ENCODE measurements around the gene SCN4A.
"Not testable (repeated sequence)": the region's sequence is repeated elsewhere in the genome, so short reads cannot be mapped to it uniquely, and the experiment has no call there.

Gene SCN4A

GRCh38 chr17:63911041-63911635 is 61.6 kb downstream of the SCN4A start, which contains the start of gene CSHL1:
CSHL1 (minus strand) TSS chr17:63911258; CDS start chr17:63911196, 62 bp downstream.
- DNase-seq: no peak

DNA sequence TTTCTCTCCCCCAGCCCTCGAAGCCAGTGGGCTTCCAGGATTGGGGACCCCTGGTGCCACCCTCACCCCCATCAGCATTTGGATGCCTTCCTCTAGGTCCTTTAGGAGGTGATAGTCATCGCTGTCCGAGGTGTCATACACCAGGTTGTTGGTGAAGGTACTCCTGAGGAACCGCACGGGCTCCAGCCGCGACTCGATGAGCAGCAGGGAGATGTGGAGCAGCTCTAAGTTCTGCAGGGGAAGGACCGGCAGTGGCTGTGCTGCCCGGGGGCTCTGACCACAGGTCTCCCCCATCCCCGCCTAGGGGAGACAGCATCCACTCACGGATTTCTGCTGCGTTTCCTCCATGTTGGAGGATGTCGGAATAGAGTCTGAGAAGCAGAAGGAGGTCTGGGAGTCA is 62.6 kb downstream of the SCN4A start:
- no peak for DNase-seq

- DNase-seq: not testable (repeated sequence)
Observed at GRCh38 chr17:63909586-63909985, 63.1 kb downstream of the SCN4A start.

DNA sequence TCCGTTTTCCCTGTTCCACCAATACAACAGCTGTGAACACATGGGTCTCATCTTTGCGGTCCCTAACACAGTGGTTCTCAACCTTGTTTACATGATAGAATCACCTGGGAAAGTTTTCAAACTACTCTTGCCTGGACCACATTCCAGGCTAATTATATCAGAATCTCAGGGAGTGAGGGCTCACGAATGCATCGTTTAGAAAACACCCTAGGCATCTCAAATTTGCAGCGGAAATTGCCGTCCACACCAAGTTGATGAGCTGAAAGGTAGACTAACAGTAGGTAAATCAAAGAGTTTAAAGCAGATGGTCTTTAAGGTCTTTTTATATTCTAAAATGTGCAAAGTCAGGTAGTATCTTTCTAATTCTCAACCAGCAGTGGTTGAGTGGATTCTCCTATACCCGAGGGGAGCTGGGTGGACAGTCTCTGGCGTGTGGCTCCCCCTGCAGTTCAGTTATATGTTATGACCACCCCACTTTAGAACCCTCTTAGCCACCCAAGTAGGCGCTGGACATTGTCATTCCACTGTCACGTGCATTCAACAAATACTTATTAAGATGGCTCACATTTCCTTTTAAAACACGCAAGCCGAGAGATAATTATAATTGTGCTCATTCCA is 65.4 kb downstream of the SCN4A start:
- DNase-seq: not testable (repeated sequence)

DNA sequence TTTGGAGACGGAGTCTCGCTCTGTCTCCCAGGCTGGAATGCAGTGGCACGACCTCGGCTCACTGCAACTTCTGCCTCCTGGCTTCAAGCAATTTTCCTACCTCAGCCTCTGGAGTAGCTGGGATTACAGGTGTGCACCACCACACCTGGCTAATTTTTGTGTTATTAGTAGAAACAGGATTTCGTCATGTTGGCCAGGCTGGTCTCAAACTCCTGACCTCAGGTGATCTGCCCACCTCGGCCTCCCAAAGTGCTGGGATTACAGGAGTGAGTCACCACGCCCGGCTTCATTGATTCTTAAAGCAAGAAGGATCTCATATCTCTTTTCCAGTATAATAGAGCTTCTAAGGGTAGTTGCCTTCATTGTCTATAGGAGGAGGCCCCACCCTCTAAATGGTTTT is 67.9 kb downstream of the SCN4A start:
- not testable (repeated sequence) for DNase-seq

- not testable (repeated sequence) for DNase-seq
Observed at GRCh38 chr17:63903787-63904201, 68.9 kb downstream of the SCN4A start.

DNA sequence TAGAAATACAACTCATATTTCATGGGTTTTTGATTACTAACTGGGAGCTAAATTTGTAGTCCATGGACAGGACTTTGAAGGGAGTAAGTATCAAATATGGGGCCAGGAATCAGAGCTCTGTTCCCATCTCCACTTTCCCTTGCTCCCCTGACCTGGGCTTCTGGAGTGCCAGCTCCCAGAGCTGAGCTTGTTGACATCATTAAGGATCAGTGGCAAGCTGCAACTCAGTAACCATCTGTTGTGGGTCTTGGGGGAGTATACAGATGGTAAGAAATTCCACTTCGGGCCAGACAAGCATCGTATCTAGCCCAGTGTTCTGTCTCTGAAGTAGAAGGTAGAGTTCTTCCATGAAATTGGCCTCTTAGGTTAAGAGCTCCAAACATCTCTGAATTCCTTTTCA is 70.7 kb downstream of the SCN4A start:
- not testable (repeated sequence) for DNase-seq

- DNase-seq: not testable (repeated sequence)
Observed at GRCh38 chr17:63898899-63899798, 73.6 kb downstream of the SCN4A start.

- DNase-seq: not testable (repeated sequence)
Observed at GRCh38 chr17:63896524-63897354, 76.0 kb downstream of the SCN4A start, which contains the start of gene CSH1. CSH1 (minus strand) TSS chr17:63896574; CDS start chr17:63896511, 63 bp downstream.

DNA sequence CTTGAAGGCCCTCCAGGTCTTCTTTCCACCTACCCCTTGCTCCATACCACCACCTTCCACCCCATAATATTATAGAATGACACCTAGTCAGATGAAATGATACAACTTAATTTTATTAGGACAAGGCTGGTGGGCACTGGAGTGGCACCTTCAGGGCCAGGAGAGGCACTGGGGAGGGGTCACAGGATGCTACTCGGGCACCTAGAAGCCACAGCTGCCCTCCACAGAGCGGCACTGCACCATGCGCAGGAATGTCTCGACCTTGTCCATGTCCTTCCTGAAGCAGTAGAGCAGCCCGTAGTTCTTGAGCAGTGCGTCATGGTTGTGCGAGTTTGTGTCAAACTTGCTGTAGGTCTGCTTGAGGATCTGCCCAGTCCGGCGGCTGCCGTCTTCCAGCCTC is 77.9 kb downstream of the SCN4A start:
- not testable (repeated sequence) for DNase-seq

GRCh38 chr17:63894021-63894420 is 78.7 kb downstream of the SCN4A start:
- not testable (repeated sequence) for DNase-seq

DNA sequence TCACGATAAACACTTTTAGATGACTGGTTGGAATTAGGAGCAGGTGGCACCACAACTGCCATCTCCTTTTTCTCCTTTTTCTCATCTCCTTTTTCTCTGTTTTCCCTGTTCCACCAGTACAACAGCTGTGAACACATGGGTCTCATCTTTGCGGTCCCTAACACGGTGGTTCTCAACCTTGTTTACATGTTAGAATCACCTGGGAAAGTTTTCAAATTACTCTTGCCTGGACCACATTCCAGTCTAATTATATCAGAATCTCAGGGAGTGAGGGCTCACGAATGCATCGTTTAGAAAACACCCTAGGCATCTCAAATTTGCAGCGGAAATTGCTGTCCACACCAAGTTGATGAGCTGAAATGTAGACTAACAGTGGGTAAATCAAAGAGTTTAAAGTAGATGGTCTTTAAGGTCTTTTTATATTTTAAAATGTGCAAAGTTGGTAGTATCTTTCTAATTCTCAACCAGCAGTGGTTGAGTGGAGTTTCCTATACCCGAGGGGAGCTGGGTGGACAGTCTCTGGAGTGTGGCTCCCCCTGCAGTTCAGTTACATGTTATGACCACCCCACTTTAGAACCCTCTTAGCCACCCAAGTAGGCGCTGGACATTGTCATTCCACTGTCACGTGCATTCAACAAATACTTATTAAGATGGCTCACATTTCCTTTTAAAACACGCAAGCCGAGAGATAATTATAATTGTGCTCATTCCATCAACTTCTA is 80.2 kb downstream of the SCN4A start:
- DNase-seq: not testable (repeated sequence)

GRCh38 chr17:63889026-63889848 is 83.5 kb downstream of the SCN4A start:
- not testable (repeated sequence) for DNase-seq
